ENCODE results near the gene WDPCP. TPM values are rescaled to one million over a fixed set of nuclear protein-coding genes. Genes with fewer than 3 reads are reported as not detected.

The WDPCP gene
- total and polyA plus RNA-seq, 2 of the 4 experiments (the other 2 are of a cell fraction), result 2.2 to 10.2 TPM

DNA sequence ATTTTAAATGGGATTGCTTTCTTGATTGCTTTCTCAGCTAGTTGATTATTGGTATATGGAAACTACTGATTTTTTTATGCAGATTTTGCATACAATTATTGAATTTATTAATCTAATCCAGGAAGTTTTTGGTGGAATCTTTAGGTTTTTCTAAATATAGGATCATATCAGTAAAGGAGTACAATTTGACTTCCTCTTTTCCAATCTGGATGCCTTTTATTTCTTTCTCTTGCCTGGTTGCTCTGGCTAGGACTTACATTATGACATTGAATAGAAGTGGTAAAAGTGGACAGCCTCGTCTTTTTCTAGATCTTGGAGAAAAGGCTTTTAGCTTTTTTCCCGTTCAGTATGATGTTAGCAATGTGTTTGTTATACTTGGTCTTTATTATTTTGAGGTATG is 486.3 kb downstream of the WDPCP start:
- H2AK9ac ChIP-seq (replicated peaks; ENCODE audit: low read depth, low read length, poor library complexity), result no peak overlapping the region
- no peaks in the 10 kb centered on the region for H3K36me3 ChIP-seq (ENCODE audit: control insufficient read depth, insufficient read depth, low read length)
- no peak overlapping the region for H4K8ac ChIP-seq (ENCODE audit: low read depth in 2 of 2, low read length in 2 of 2)
- H3K56ac ChIP-seq (ENCODE audit: extremely low read depth, insufficient read depth, low read length), result no peak overlapping the region
- ATAC-seq (ENCODE audit: low read depth) (no peak), DNase-seq (no peak)
- no peak overlapping the region for H2BK15ac ChIP-seq (ENCODE audit: low read depth, low read length)
- dilution Hi-C loops (cut with HindIII; ENCODE audit: low sequenced_read_pairs, unreplicated experiment), result no loop called here
- TF ChIP-seq, protein P1, sequence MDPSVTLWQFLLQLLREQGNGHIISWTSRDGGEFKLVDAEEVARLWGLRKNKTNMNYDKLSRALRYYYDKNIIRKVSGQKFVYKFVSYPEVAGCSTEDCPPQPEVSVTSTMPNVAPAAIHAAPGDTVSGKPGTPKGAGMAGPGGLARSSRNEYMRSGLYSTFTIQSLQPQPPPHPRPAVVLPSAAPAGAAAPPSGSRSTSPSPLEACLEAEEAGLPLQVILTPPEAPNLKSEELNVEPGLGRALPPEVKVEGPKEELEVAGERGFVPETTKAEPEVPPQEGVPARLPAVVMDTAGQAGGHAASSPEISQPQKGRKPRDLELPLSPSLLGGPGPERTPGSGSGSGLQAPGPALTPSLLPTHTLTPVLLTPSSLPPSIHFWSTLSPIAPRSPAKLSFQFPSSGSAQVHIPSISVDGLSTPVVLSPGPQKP (IDR thresholded peaks at IDR 0.05; ENCODE audit: borderline replicate concordance, low read depth, low read length), result no peak
- no peak for TF ChIP-seq MXI1 (IDR thresholded peaks at IDR 0.05; ENCODE audit: borderline replicate concordance, low read depth, low read length)
- TF ChIP-seq RAD21 (IDR thresholded peaks at IDR 0.05; ENCODE audit: low read length), result no peak
- no peak for TF ChIP-seq NFE2L2 (IDR thresholded peaks at IDR 0.05; ENCODE audit: low read depth, low read length)
- TF ChIP-seq, protein P2, sequence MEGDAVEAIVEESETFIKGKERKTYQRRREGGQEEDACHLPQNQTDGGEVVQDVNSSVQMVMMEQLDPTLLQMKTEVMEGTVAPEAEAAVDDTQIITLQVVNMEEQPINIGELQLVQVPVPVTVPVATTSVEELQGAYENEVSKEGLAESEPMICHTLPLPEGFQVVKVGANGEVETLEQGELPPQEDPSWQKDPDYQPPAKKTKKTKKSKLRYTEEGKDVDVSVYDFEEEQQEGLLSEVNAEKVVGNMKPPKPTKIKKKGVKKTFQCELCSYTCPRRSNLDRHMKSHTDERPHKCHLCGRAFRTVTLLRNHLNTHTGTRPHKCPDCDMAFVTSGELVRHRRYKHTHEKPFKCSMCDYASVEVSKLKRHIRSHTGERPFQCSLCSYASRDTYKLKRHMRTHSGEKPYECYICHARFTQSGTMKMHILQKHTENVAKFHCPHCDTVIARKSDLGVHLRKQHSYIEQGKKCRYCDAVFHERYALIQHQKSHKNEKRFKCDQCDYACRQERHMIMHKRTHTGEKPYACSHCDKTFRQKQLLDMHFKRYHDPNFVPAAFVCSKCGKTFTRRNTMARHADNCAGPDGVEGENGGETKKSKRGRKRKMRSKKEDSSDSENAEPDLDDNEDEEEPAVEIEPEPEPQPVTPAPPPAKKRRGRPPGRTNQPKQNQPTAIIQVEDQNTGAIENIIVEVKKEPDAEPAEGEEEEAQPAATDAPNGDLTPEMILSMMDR (conservative IDR thresholded peaks at IDR 0.05; ENCODE audit: low read depth, low read length), result no peak
- no peak for TF ChIP-seq SMC3 (IDR thresholded peaks at IDR 0.05; ENCODE audit: low read depth, low read length)
- no peak for TF ChIP-seq CHD1 (IDR thresholded peaks at IDR 0.05; ENCODE audit: low read depth, low read length)
- TF ChIP-seq, protein P3, sequence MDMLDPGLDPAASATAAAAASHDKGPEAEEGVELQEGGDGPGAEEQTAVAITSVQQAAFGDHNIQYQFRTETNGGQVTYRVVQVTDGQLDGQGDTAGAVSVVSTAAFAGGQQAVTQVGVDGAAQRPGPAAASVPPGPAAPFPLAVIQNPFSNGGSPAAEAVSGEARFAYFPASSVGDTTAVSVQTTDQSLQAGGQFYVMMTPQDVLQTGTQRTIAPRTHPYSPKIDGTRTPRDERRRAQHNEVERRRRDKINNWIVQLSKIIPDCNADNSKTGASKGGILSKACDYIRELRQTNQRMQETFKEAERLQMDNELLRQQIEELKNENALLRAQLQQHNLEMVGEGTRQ (IDR thresholded peaks at IDR 0.05; ENCODE audit: low read depth, low read length), result no peak
- TF ChIP-seq POLR2A (IDR thresholded peaks at IDR 0.05; ENCODE audit: low read depth, low read length), result no peak
- no peak for TF ChIP-seq FOS (IDR thresholded peaks at IDR 0.05; ENCODE audit: low read depth, low read length)
- TF ChIP-seq RFX5 (IDR thresholded peaks at IDR 0.05; ENCODE audit: low read depth, low read length), result no peak
- no peak for TF ChIP-seq RCOR1 (IDR thresholded peaks at IDR 0.05; ENCODE audit: insufficient replicate concordance, low read length)
- no peak for TF ChIP-seq CEBPB (IDR thresholded peaks at IDR 0.05; ENCODE audit: low read depth, low read length)
- no peak for TF ChIP-seq MAFK (IDR thresholded peaks at IDR 0.05; ENCODE audit: low read depth, low read length)
- no peak overlapping the region for H2BK20ac ChIP-seq (ENCODE audit: low read depth, low read length)
- no peak overlapping the region for H3K23ac ChIP-seq (ENCODE audit: low read depth, low read length)
- H3K27me3 ChIP-seq (ENCODE audit: control insufficient read depth, insufficient read depth, low read length), result no peaks in the 10 kb centered on the region
- H3K27ac ChIP-seq (ENCODE audit: insufficient read depth, low read length), result no peak overlapping the region
- no peaks in the 10 kb centered on the region for H3K79me1 ChIP-seq (ENCODE audit: low read depth in 1 of 2, low read length in 2 of 2)
- in situ Hi-C loops (cut with MboI; ENCODE audit: low sequenced_read_pairs), result loop anchor here (25.0 kb wide), 1 partner anchor 110 kb away; no protein-coding TSS in a partner anchor
- CTCF ChIA-PET, result no interaction called here
- no peaks in the 10 kb centered on the region for H3K4me1 ChIP-seq (ENCODE audit: control insufficient read depth, insufficient read depth, low read length)
- no peak overlapping the region for H4K91ac ChIP-seq (ENCODE audit: insufficient read depth, low read depth, low read length)
- no peak overlapping the region for H3K4me3 ChIP-seq (ENCODE audit: insufficient read depth, low read depth, low read length)
- no CpG with 5 or more reads among the region's 2 CpGs for WGBS, 2 experiments (ENCODE audit: extremely low coverage in 2 of 2, insufficient read length in 1 of 2)
- no peak overlapping the region for H3K14ac ChIP-seq (replicated peaks; ENCODE audit: low read depth, low read length)
- no peak overlapping the region for H2BK5ac ChIP-seq (ENCODE audit: low read depth, low read length, poor library complexity, severe bottlenecking)
- no TSS peak for BruUV-seq (replicated peaks)
- intact Hi-C loops (cut with micrococcal nuclease), result no loop called here
- no peaks in the 10 kb centered on the region; the same call in 1 of the 2 replicates for H3K9me3 ChIP-seq (ENCODE audit: control insufficient read depth, insufficient read depth, low read length)
- H2BK120ac ChIP-seq (ENCODE audit: low read depth, low read length), result no peak overlapping the region
- H2AK5ac ChIP-seq (ENCODE audit: low read depth, low read length), result no peak overlapping the region
- POLR2A ChIA-PET (ENCODE audit: unreplicated experiment), result no interaction called here
- H3K9me1 ChIP-seq (ENCODE audit: insufficient read depth, low read length), result no peaks in the 10 kb centered on the region
- no peaks in the 10 kb centered on the region for H4K20me1 ChIP-seq (ENCODE audit: insufficient read depth, low read length)
- no peak overlapping the region for H3K4me2 ChIP-seq (ENCODE audit: low read depth, low read length)
- H3K9ac ChIP-seq (ENCODE audit: low read depth, low read length), result no peak overlapping the region
- H2AFZ ChIP-seq (replicated peaks; ENCODE audit: low read length, poor library complexity), result no peak overlapping the region
- H3K4ac ChIP-seq (ENCODE audit: low read depth, low read length), result no peak overlapping the region
- H3K18ac ChIP-seq (ENCODE audit: low read depth, low read length), result no peak overlapping the region
- H4K5ac ChIP-seq (ENCODE audit: low read depth, low read length), result no peak overlapping the region

Measured in IMR-90 (cell line).